Activated CD8-positive, alpha-beta T cell treated with anti-CD3 and anti-CD28 coated beads for 36 hours (primary cell): ENCODE data around the gene MPHOSPH9. TPM values are rescaled to one million over a fixed set of nuclear protein-coding genes. Genes with fewer than 3 reads are reported as not detected.
A peak's percentile ranks its signal among the peaks of the same experiment; 100 is the strongest.

Experiments used
- ATAC-seq: fragments of 200-7000 bp; cut with Tn5 transposase; one replicate; pipeline ENCODE4 v1.10.0; 2021; ENCODE audit warnings: mild to moderate bottlenecking, moderate library complexity
- CTCF ChIA-PET: fragments of 350-600 bp; sonication (Branson Sonifier 250); formaldehyde crosslinking; loops from one replicate; lab custom pipeline; 2021; ENCODE audit warnings: antibody characterized with exemption; lab: Charles Lee
- POLR2A ChIA-PET: fragments of 350-600 bp; sonication (Branson Sonifier 250); formaldehyde crosslinking; loops from one replicate; lab custom pipeline; 2021; ENCODE audit warnings: antibody characterized with exemption; lab: Charles Lee
- DNase-seq: peaks from one replicate; pipeline ENCODE4 v3.0.0-alpha.2; 2020
- H3K27ac Mint-ChIP-seq: one replicate; pipeline ENCODE4 v1.8.0; 2021; ENCODE audit warnings: mild to moderate bottlenecking, mixed read lengths
- H3K27me3 Mint-ChIP-seq: one replicate; pipeline ENCODE4 v1.8.0; 2021; ENCODE audit warnings: mixed read lengths
- H3K36me3 Mint-ChIP-seq: one replicate; pipeline ENCODE4 v1.8.0; 2021; ENCODE audit warnings: low read depth, mixed read lengths
- H3K4me1 Mint-ChIP-seq: one replicate; pipeline ENCODE4 v1.8.0; 2021; ENCODE audit warnings: low read depth, mixed read lengths
- H3K4me3 Mint-ChIP-seq: one replicate; pipeline ENCODE4 v1.8.0; 2021; ENCODE audit warnings: mild to moderate bottlenecking, moderate library complexity, mixed read lengths
- H3K9me3 Mint-ChIP-seq: one replicate; pipeline ENCODE4 v1.8.0; 2021; ENCODE audit warnings: mixed read lengths
- CTCF ChIP-seq: fragments of 200-600 bp; IDR thresholded peaks from one replicate; pipeline ENCODE4 v1.8.0; 2022; ENCODE audit warnings: antibody characterized with exemption, mild to moderate bottlenecking
- intact Hi-C: fragments of 100-400 bp; cut with micrococcal nuclease; formaldehyde crosslinking; loops from one replicate; pipeline ENCODE4 v1.10.0; 2022
- total RNA-seq, 2 experiments: library from RNA; stranded (reverse); gene quantifications; one replicate each; pipeline ENCODE4 v1.2.3, GENCODE V29; 2021

MPHOSPH9 gene
- total RNA-seq, 2 experiments from 2014 or later, result 96.9 to 101 TPM

- Mint-ChIP-seq H3K4me1 (peaks cover 8% of the 10 kb centered on the region), H3K9me3 (no peaks in the 10 kb centered on the region), H3K4me3 (no peak overlapping the region), H3K27ac (peak overlapping the region; percentile 79), H3K27me3 (no peaks in the 10 kb centered on the region), H3K36me3 (peaks cover 38% of the 10 kb centered on the region)
- ChIA-PET CTCF (no interaction called here), POLR2A (no interaction called here)
- no peak for DNase-seq
- no peak for TF ChIP-seq CTCF
- no peak for ATAC-seq
- intact Hi-C loops, result no loop called here
Observed at GRCh38 chr12:123164222-123164621, 68.7 kb downstream of the MPHOSPH9 start.

- Mint-ChIP-seq H3K9me3 (no peaks in the 10 kb centered on the region), H3K27ac (no peak overlapping the region), H3K36me3 (peaks cover 33% of the 10 kb centered on the region), H3K4me1 (peaks cover 4% of the 10 kb centered on the region), H3K27me3 (no peaks in the 10 kb centered on the region), H3K4me3 (no peak overlapping the region)
- DNase-seq (no peak), ATAC-seq (no peak)
- TF ChIP-seq CTCF, result no peak
- intact Hi-C loops, result no loop called here
- ChIA-PET CTCF (no interaction called here), POLR2A (no interaction called here)
Observed at GRCh38 chr12:123163227-123163626, 69.7 kb downstream of the MPHOSPH9 start.

GRCh38 chr12:123160801-123161487 is 72.0 kb downstream of the MPHOSPH9 start:
- no peaks in the 10 kb centered on the region for H3K9me3 Mint-ChIP-seq
- no peak overlapping the region for H3K4me3 Mint-ChIP-seq
- ATAC-seq (no peak), DNase-seq (no peak)
- ChIA-PET POLR2A (interaction anchor here (0.7 to 2.2 kb wide), 5 partner anchors 9 to 135 kb away, joined by 3 to 8 read pairs (median 3); partner anchors contain the start of genes MPHOSPH9, MTRFR and PITPNM2), CTCF (interaction anchor here (0.7 to 1.1 kb wide), 3 partner anchors 8 to 77 kb away, joined by 3 to 4 read pairs (median 4); no protein-coding TSS in a partner anchor)
- H3K27me3 Mint-ChIP-seq, result no peaks in the 10 kb centered on the region
- peaks cover 27% of the 10 kb centered on the region for H3K36me3 Mint-ChIP-seq
- no peak overlapping the region for H3K27ac Mint-ChIP-seq
- TF ChIP-seq CTCF, result no peak
- intact Hi-C loops, result no loop called here
- H3K4me1 Mint-ChIP-seq, result no peaks in the 10 kb centered on the region

GRCh38 chr12:123153906-123154305 is 79.0 kb downstream of the MPHOSPH9 start:
- no peak for TF ChIP-seq CTCF
- intact Hi-C loops, result loop anchor here (5.0 to 10.0 kb wide), 2 partner anchors 107 to 179 kb away; partner anchors contain the start of gene OGFOD2
- Mint-ChIP-seq H3K4me1 (peaks cover 23% of the 10 kb centered on the region), H3K9me3 (no peaks in the 10 kb centered on the region), H3K4me3 (no peak overlapping the region), H3K27ac (peak overlapping the region; percentile 15), H3K36me3 (peaks cover 10% of the 10 kb centered on the region), H3K27me3 (no peaks in the 10 kb centered on the region)
- CTCF ChIA-PET, result interaction anchor here (3.1 to 4.3 kb wide), 2 partner anchors 85 to 111 kb away, joined by 17 to 18 read pairs; no protein-coding TSS in a partner anchor
- DNase-seq, result no peak
- ATAC-seq, result no peak
- POLR2A ChIA-PET, result interaction anchor here (0.8 to 4.3 kb wide), 6 partner anchors 13 to 146 kb away, joined by 3 to 23 read pairs (median 4); no protein-coding TSS in a partner anchor

- ChIA-PET CTCF (interaction anchor here (0.7 to 4.3 kb wide), 4 partner anchors 26 to 110 kb away, joined by 3 to 18 read pairs (median 10); no protein-coding TSS in a partner anchor), POLR2A (interaction anchor here (0.7 to 4.3 kb wide), 8 partner anchors 20 to 190 kb away, joined by 3 to 23 read pairs (median 4); partner anchors contain the start of genes ARL6IP4, MPHOSPH9 and MTRFR)
- H3K27ac Mint-ChIP-seq, result no peak overlapping the region
- ATAC-seq, result no peak
- no peak overlapping the region for H3K4me3 Mint-ChIP-seq
- no peaks in the 10 kb centered on the region for H3K27me3 Mint-ChIP-seq
- peaks cover 10% of the 10 kb centered on the region for H3K36me3 Mint-ChIP-seq
- peak; percentile 32 for DNase-seq
- no peak for TF ChIP-seq CTCF
- intact Hi-C loops, result loop anchor here (5.0 to 10.0 kb wide), 2 partner anchors 106 to 178 kb away; partner anchors contain the start of gene OGFOD2
- no peaks in the 10 kb centered on the region for H3K9me3 Mint-ChIP-seq
- peaks cover 30% of the 10 kb centered on the region for H3K4me1 Mint-ChIP-seq
Observed at GRCh38 chr12:123152833-123153232, 80.1 kb downstream of the MPHOSPH9 start.
